ENCODE results near the gene ADGRG3. TPM values are rescaled to one million over a fixed set of nuclear protein-coding genes. Genes with fewer than 3 reads are reported as not detected.

The ADGRG3 gene
- polyA plus RNA-seq, 1 donor (not counting 4 experiments of a cell fraction or from before 2014, with no cell fraction given), result not detected

- Histone ChIP-seq H3K4me3 (ENCODE audit: control insufficient read depth in 2 of 3, extremely low read depth in 1 of 3, insufficient read depth in 2 of 3, low read depth in 1 of 3, low read length in 3 of 3) (no peak overlapping the region), H3K9me3 (ENCODE audit: control insufficient read depth, low read depth, low read length) (no peaks in the 10 kb centered on the region), H3K27ac (ENCODE audit: control insufficient read depth, insufficient read depth, low read length) (no peak overlapping the region), H4K20me1 (ENCODE audit: control insufficient read depth, extremely low read depth, insufficient read depth, low read length) (no peaks in the 10 kb centered on the region), H3K4me2 (ENCODE audit: control insufficient read depth, extremely low read depth, insufficient read depth, low read depth, low read length) (no peak overlapping the region), H3K27me3 (ENCODE audit: control insufficient read depth, extremely low read depth, insufficient read depth, low read length) (no peaks in the 10 kb centered on the region), H3K9ac (ENCODE audit: control insufficient read depth, extremely low read depth, insufficient read depth, low read length) (no peak overlapping the region), H3K79me2 (ENCODE audit: control insufficient read depth, insufficient read depth, low read length) (no peaks in the 10 kb centered on the region), H2AFZ (ENCODE audit: control insufficient read depth, low read length) (no peak overlapping the region), H3K36me3 (ENCODE audit: control insufficient read depth in 2 of 2, extremely low read depth in 1 of 2, insufficient read depth in 2 of 2, low read length in 2 of 2) (no peaks in the 10 kb centered on the region), H3K9me1 (ENCODE audit: control insufficient read depth, extremely low read depth, insufficient read depth, low read length) (no peaks in the 10 kb centered on the region), H3K4me1 (ENCODE audit: control insufficient read depth, extremely low read depth, insufficient read depth, low read length) (no peaks in the 10 kb centered on the region)
- dilution Hi-C loops (cut with MboI; ENCODE audit: extremely low pct_ligation_motif_present, low sequenced_read_pairs), result no loop called here
- FAIRE-seq (no peak), DNase-seq (ENCODE audit: low read depth, low spot score) (no peak)
- TF ChIP-seq CTCF (optimal IDR thresholded peaks at IDR 0.05 in 1 of 3, IDR thresholded peaks at IDR 0.05 in 1 of 3, conservative IDR thresholded peaks at IDR 0.05 in 1 of 3; ENCODE audit: extremely low read depth in 1 of 3, insufficient read depth in 2 of 3, low read length in 3 of 3) (no peak), EZH2 (IDR thresholded peaks at IDR 0.05; ENCODE audit: low read length) (no peak)
Observed at GRCh38 chr16:57693550-57693949, 25.4 kb downstream of the ADGRG3 start.

- no peak for TF ChIP-seq EZH2 (IDR thresholded peaks at IDR 0.05; ENCODE audit: low read length)
- no peak for TF ChIP-seq CTCF (optimal IDR thresholded peaks at IDR 0.05 in 1 of 3, IDR thresholded peaks at IDR 0.05 in 1 of 3, conservative IDR thresholded peaks at IDR 0.05 in 1 of 3; ENCODE audit: extremely low read depth in 1 of 3, insufficient read depth in 2 of 3, low read length in 3 of 3)
- no peak overlapping the region for H3K4me3 ChIP-seq (ENCODE audit: control insufficient read depth in 2 of 3, extremely low read depth in 1 of 3, insufficient read depth in 2 of 3, low read depth in 1 of 3, low read length in 3 of 3)
Observed at GRCh38 chr16:57694231-57694724, 26.2 kb downstream of the ADGRG3 start.

More at GRCh38 chr16:57694231-57694724, 26.2 kb downstream of the ADGRG3 start:
- Histone ChIP-seq H3K36me3 (ENCODE audit: control insufficient read depth in 2 of 2, extremely low read depth in 1 of 2, insufficient read depth in 2 of 2, low read length in 2 of 2) (no peaks in the 10 kb centered on the region), H3K9me3 (ENCODE audit: control insufficient read depth, low read depth, low read length) (no peaks in the 10 kb centered on the region), H3K9me1 (ENCODE audit: control insufficient read depth, extremely low read depth, insufficient read depth, low read length) (no peaks in the 10 kb centered on the region), H3K27ac (ENCODE audit: control insufficient read depth, insufficient read depth, low read length) (no peak overlapping the region), H2AFZ (ENCODE audit: control insufficient read depth, low read length) (no peak overlapping the region), H3K27me3 (ENCODE audit: control insufficient read depth, extremely low read depth, insufficient read depth, low read length) (no peaks in the 10 kb centered on the region), H3K79me2 (ENCODE audit: control insufficient read depth, insufficient read depth, low read length) (no peaks in the 10 kb centered on the region), H3K9ac (ENCODE audit: control insufficient read depth, extremely low read depth, insufficient read depth, low read length) (no peak overlapping the region), H3K4me1 (ENCODE audit: control insufficient read depth, extremely low read depth, insufficient read depth, low read length) (no peaks in the 10 kb centered on the region), H4K20me1 (ENCODE audit: control insufficient read depth, extremely low read depth, insufficient read depth, low read length) (no peaks in the 10 kb centered on the region), H3K4me2 (ENCODE audit: control insufficient read depth, extremely low read depth, insufficient read depth, low read depth, low read length) (no peak overlapping the region)
- FAIRE-seq (no peak), DNase-seq (ENCODE audit: low read depth, low spot score) (no peak)
- dilution Hi-C loops (cut with MboI; ENCODE audit: extremely low pct_ligation_motif_present, low sequenced_read_pairs), result no loop called here
